GM19395 (cell line): Measurements from ENCODE around the gene GHITM.
"Not testable (repeated sequence)": the region's sequence is repeated elsewhere in the genome, so short reads cannot be mapped to it uniquely, and the experiment has no call there.

ENCODE experiments used
- ATAC-seq: cut with Tn5 transposase; IDR thresholded peaks from one replicate; pipeline ENCODE4 v1.9.1; 2021; ENCODE audit warnings: mild to moderate bottlenecking, moderate library complexity; ENCODE audit not compliant: unreplicated experiment

The GHITM gene

GRCh38 chr10:84147347-84147746 lies 8.0 kb downstream of the GHITM start:
- no peak for ATAC-seq

- peak; percentile 72 for ATAC-seq
Observed at GRCh38 chr10:84148006-84148597, 8.8 kb downstream of the GHITM start.

DNA sequence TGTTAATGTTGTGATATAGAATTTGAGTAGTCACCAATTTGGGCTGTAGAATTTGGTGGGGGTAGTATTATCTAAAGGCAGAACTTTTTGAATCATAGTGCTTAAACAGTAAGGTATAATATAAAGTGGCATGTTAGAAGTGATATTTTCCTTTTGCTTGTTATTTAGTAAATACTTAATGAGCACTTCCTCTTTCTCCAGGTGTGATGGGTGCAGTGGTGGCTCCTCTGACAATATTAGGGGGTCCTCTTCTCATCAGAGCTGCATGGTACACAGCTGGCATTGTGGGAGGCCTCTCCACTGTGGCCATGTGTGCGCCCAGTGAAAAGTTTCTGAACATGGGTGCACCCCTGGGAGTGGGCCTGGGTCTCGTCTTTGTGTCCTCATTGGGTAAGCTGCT lies 10.5 kb downstream of the GHITM start:
- no peak for ATAC-seq

- no peak for ATAC-seq
Observed at GRCh38 chr10:84152769-84153168, 13.5 kb downstream of the GHITM start.

DNA sequence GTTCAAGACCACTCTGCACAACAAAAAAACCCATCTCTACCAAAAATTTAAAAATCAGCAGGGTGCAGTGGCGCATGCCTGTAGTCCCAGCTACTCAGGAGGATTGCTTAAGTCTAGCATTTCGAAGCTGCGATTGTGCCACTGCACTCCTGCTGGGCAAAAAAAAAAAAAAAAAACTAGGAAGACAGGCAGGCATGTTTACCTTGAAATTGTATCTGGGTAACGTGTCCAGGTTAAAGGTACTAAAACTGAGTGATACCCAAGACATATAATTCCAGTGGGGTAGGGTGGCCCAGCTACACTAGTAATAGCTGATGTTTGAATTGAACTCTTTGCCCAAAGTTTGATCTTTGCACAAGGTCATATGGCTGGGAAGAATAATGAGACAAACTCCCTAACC lies 16.2 kb downstream of the GHITM start:
- ATAC-seq = no peak

GRCh38 chr10:84156009-84156408 lies 16.7 kb downstream of the GHITM start:
- no peak for ATAC-seq

GRCh38 chr10:84156768-84157167 lies 17.5 kb downstream of the GHITM start:
- no peak for ATAC-seq

DNA sequence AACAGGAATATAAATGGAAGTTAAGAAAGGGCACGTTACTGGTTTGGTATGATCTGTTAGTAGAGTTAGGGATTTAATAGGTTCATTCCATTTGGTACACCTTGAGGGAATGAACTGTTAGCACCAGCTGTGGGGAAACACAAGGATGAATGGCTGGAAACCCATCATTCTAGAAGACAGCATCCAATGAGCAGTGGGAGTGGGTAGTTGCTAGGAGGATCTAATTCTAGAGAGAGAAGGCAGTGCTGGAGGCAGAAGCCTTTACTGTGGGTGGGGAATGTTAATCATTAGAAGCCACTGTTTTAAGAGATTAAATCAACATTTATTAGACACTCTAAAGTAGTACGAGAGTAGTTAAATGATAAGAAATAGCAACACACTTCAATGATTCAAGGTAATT lies 18.8 kb downstream of the GHITM start:
- no peak for ATAC-seq

DNA sequence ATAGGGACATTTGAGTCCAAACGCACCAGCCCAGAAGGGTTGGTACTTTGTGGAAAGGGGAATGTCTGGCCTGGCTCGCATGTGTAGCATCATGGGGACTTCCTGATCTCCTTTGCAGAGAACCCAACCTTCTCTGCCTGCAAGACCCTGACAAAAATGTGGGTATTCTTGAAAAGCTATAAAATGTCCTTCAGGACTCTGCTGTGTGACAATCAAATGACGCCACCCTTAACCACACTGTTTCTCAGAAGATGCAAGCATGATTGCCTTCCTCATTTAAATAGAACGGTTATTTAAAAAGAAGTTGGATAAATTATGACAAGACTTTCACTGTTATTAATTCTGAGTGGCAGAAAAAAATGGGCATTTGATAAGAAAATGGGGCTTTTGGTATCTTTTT lies 19.2 kb downstream of the GHITM start:
- ATAC-seq = no peak

DNA sequence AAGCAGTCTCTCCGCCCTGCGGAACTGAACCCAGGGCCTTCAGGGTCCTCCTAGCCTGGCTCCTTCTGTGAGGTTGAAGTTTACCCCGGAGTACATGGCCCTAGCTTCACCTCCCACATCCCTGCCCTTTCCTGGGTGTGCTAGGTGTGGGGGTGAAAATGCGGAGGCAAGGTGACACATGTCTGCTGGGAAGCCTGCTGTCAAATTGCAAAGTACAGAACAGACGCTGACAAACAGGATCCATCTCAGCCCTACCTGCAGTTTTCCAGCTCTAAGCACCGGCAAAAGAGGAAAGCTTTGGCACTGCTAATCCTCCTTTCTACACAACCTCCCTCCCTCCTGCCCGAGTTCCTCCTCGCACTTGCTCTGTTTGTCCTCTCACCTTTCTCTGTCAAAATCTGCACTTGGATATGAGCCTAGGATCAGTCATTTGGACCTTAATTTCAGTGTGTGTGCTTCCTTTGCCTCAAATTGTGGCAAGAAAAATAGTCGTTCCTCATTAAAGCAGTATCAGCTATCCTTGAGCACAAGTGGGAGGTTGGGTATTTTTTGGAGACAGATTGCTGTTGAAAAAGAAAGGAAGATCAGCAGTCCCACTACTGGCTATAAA lies 19.9 kb downstream of the GHITM start:
- no peak for ATAC-seq

GRCh38 chr10:84160663-84161362 lies 21.5 kb downstream of the GHITM start:
- no peak for ATAC-seq

GRCh38 chr10:84163996-84164395 lies 24.7 kb downstream of the GHITM start:
- ATAC-seq = no peak

- no peak for ATAC-seq
Observed at GRCh38 chr10:84164442-84164841, 25.1 kb downstream of the GHITM start.

DNA sequence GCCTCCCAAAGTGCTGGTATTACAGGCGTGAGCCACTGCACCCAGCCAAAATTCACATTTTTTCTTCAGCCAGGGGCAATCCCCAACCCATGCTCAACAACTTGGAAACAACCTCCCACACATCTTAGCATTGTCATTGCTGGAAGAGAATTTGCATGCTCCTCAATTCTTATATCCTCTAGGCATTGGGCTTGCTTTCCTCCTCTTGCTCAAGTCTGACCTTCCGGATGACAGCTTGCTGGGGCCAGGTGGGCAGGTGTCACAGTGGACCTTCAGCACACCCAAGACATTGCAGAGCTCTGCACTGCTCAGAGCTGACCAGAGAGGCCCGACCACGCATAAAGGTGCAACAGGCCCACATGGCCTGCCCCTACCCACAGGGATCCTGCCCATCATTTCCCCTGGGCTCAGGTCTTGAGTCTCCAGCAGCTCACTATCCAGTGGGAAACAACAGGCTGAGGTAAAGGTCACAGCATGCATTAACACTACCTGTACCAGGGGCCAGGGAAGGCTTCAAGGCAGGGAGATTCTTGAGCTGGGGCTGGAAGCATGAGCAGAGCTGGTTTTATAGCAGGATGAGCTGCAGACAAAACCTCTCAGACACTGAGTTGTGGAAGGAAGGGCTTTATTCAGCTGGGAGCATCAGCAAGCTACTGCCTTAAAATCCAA lies 27.4 kb downstream of the GHITM start:
- peak; percentile 54 for ATAC-seq

DNA sequence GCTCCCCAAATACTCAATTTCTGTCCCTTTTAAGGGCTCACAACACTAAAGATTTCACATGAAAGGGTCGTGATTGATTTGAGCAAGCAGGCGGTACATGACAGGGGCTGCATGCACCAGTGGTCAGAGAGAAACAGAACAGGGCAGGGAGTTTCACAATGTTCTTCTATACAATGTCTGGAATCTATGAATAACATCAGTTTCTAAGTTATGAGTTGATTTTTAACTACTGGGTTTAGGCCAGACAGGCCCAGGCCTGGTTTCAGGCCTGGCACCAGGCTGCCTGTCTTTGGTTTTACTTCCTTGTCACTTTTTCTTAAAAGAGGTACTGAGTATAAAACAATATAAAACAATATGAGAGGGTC lies 28.0 kb downstream of the GHITM start:
- ATAC-seq = peak; percentile 29

GRCh38 chr10:84168382-84168781 lies 29.1 kb downstream of the GHITM start:
- not testable (repeated sequence) for ATAC-seq

DNA sequence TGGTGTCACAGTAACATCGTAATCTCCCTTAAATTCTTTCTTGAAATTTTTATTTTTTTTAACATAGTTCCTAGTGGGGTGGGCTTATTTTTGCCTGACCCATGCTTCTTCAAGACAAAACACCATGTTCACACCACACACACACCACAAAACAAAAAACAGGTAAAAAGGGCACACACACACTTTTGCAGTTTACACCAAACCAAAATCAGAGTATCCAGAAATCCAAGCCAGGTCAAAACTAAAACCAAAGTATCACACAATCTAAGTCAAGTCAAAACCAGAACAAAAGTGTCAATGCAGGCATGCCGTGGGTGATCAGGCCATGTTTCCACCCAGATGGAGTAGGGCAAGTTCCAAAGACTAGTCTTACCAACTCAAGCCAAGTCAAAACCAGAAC lies 31.9 kb downstream of the GHITM start:
- not testable (repeated sequence) for ATAC-seq

GRCh38 chr10:84171700-84172466 lies 32.6 kb downstream of the GHITM start:
- peak; percentile 40 for ATAC-seq

- ATAC-seq = peak; percentile 68
Observed at GRCh38 chr10:84172467-84173356, 33.4 kb downstream of the GHITM start.

GRCh38 chr10:84173501-84173929 lies 34.2 kb downstream of the GHITM start, which contains the start of gene GPR15LG:
GPR15LG (plus strand) TSS chr10:84173801; CDS start chr10:84173852, 51 bp downstream.
- peak; percentile 37 for ATAC-seq
